B cell (primary cell): ENCODE results near the gene RCAN1.

ENCODE experiments used
- EZH2 ChIP-seq: IDR thresholded peaks from 2 replicates; pipeline ENCODE4 v1.6.1; 2012; ENCODE audit warnings: borderline replicate concordance, low read depth, mild to moderate bottlenecking, moderate library complexity, low read length; ENCODE audit not compliant: insufficient read depth, poor library complexity, severe bottlenecking
- TF ChIP-seq, protein P1 (sequence below): fragments of 200-600 bp; IDR thresholded peaks from one replicate; pipeline ENCODE4 v1.8.0; 2022; ENCODE audit warnings: antibody characterized with exemption, mild to moderate bottlenecking

DNA sequence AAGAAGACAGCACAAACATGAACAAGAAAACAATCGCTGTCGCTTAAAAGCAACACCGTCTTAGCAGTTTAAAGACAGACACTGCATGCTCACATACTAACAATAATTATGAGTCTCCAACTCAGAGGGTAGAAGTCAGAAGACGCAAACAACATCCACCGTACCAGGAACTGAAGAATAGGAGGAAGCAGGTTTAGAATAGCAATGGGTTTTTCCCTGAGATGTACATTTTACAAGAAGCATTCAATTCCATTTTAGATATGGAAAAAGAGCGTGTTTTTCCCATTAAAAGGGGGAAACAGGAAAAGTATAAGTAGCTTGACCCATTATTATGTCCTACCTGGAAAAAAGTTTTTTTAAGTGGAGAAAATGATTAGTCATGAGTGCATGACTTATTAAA is 68.4 kb downstream of the RCAN1 start:
- TF ChIP-seq, protein P1, sequence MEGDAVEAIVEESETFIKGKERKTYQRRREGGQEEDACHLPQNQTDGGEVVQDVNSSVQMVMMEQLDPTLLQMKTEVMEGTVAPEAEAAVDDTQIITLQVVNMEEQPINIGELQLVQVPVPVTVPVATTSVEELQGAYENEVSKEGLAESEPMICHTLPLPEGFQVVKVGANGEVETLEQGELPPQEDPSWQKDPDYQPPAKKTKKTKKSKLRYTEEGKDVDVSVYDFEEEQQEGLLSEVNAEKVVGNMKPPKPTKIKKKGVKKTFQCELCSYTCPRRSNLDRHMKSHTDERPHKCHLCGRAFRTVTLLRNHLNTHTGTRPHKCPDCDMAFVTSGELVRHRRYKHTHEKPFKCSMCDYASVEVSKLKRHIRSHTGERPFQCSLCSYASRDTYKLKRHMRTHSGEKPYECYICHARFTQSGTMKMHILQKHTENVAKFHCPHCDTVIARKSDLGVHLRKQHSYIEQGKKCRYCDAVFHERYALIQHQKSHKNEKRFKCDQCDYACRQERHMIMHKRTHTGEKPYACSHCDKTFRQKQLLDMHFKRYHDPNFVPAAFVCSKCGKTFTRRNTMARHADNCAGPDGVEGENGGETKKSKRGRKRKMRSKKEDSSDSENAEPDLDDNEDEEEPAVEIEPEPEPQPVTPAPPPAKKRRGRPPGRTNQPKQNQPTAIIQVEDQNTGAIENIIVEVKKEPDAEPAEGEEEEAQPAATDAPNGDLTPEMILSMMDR: no peak
- TF ChIP-seq EZH2: no peak
